ENCODE results near the gene DNAH9.

DNA sequence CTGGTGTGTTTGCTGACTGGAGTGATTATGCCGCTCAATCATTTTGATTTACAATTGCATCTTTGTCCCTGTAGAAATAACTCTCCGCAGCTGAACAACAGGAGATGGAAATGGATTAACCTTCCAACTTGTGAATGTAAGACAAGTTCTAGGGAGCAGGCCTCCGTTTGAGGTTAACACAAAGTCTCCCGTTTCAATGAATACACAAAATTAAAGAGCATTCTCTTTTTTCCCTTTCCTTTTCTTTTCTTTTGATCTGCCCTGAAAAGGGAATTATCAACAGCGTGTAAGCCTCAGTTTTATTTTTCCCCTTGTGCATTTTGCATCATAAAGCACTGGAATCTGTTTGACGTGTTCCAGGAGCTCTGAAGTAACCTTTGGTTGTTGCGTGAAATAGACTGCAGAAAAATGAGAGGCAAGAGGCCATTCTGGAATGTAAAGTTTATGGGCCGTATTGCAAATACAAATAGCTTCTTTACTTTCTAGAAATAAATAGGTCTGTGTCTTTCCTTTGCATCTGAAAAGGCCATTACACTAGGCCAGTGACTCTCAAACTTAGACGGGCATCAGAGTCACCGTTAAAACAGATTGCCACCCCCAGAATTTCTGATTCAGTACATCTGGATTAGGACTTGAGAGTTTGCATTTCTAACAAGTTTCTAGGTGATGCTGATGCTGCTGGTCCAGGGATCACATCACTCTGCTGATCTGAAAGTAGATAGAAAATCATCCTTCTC lies 234.3 kb downstream of the DNAH9 start:
- TF ChIP-seq, protein P1, sequence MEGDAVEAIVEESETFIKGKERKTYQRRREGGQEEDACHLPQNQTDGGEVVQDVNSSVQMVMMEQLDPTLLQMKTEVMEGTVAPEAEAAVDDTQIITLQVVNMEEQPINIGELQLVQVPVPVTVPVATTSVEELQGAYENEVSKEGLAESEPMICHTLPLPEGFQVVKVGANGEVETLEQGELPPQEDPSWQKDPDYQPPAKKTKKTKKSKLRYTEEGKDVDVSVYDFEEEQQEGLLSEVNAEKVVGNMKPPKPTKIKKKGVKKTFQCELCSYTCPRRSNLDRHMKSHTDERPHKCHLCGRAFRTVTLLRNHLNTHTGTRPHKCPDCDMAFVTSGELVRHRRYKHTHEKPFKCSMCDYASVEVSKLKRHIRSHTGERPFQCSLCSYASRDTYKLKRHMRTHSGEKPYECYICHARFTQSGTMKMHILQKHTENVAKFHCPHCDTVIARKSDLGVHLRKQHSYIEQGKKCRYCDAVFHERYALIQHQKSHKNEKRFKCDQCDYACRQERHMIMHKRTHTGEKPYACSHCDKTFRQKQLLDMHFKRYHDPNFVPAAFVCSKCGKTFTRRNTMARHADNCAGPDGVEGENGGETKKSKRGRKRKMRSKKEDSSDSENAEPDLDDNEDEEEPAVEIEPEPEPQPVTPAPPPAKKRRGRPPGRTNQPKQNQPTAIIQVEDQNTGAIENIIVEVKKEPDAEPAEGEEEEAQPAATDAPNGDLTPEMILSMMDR (IDR thresholded peaks at IDR 0.05): no peak
- TF ChIP-seq POLR2A (IDR thresholded peaks at IDR 0.05) (no peak), EP300 (IDR thresholded peaks at IDR 0.05) (no peak), POLR2AphosphoS5 (IDR thresholded peaks at IDR 0.05) (no peak)
